DMS114 treated with DMSO at 0.1 percent for 48 hours (cell line): ENCODE data around the gene TUBG1.

ENCODE experiments used
- DNase-seq: peaks from one replicate; lab custom pipeline; 2025; ENCODE audit not compliant: unreplicated experiment; lab: John Stamatoyannopoulos, UW

TUBG1 gene

GRCh38 chr17:42609182-42609813 lies at the start of gene TUBG1, which contains the start of gene RETREG3:
Gene TUBG1 (plus strand): TSS chr17:42609683. CDS start chr17:42609738, 55 bp downstream.
Gene RETREG3 (minus strand): TSS chr17:42609374. CDS start chr17:42609324, 50 bp downstream.
- DNase-seq = peak; percentile 97

GRCh38 chr17:42560246-42560645 lies 49.2 kb upstream of the TUBG1 start:
- DNase-seq = no peak

- DNase-seq = peak; percentile 77
These were observed 47.5 kb upstream of the TUBG1 start, which contains the start of gene COASY for GRCh38 chr17:42561897-42562387. Gene COASY (plus strand): TSS chr17:42562148. CDS start chr17:42562623, 475 bp downstream.

DNA sequence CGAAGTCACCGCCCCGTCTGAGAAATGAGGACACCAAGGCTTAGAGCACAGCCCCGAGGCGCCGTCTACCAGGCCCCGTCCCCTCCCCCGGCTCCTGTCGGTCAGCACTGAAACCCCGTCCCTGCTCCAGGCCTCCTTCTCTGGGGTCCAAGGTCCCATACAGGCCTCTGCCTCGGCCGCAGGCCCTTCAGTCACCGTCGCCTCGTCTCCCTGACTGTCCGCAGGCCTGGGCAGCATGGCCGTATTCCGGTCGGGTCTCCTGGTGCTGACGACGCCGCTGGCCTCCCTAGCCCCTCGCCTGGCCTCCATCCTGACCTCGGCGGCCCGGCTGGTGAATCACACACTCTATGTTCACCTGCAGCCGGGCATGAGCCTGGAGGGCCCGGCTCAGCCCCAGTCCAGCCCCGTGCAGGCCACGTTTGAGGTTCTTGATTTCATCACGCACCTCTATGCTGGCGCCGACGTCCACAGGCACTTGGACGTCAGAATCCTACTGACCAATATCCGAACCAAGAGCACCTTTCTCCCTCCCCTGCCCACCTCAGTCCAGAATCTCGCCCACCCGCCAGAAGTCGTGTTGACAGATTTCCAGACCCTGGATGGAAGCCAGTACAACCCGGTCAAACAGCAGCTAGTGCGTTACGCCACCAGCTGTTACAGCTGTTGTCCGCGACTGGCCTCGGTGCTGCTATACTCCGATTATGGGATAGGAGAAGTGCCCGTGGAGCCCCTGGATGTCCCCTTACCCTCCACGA lies 46.9 kb upstream of the TUBG1 start:
- no peak for DNase-seq

GRCh38 chr17:42563143-42563509 lies 46.4 kb upstream of the TUBG1 start:
- DNase-seq = no peak

DNA sequence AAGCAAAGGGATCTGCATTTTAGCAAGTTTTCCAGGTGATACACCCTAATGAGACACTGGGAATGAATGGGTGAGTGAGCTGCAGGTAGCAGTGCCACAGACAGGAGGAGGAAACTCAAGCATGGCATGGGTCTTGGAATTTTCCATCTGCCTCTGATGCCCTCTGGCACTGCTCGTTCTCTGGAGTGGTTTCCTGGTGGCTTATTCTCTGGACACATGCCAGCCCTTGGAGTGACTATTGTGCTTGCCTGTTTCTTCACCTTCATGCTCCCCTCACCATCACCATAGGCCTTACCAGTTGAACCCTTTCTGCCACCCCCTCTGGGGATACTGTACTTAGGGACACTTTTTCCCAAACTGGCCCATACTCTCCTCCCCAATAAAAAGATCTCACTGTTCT lies 45.9 kb upstream of the TUBG1 start:
- no peak for DNase-seq

GRCh38 chr17:42563950-42564349 lies 45.5 kb upstream of the TUBG1 start:
- no peak for DNase-seq

GRCh38 chr17:42564815-42565522 lies 44.5 kb upstream of the TUBG1 start:
- no peak for DNase-seq

GRCh38 chr17:42565523-42566214 lies 43.8 kb upstream of the TUBG1 start:
- DNase-seq = no peak

DNA sequence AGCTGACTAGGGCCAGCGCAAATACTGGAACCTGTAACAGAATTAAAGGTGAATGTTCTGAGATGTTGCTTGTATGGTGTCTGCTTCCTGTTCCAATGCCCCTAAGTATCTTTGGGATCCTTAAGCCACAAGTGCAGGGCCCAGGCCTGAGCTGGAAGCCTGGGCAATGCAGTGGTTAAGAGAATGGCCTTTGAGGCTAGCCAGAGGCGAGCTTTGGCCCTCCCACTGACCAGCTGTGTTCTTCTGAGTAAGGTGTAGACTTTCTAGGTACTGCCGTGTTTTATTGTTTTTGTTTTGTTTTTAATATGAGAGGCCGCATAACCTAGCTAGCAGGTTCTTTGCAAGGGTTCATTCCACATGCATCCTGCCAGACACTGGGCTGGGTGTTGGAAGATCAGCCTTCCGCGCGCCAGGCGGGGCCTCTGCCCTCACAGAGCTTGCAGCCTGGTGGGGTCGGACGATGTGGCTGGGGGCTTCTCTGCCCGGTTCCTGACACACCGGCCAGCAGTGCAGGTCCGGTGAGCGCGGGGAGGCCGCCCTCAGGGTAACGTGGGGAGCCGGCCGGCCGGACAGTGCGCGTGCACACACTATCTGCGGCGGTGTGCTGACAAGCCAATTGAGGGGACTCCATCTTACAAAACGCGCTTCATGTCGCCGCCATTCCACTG lies 43.1 kb upstream of the TUBG1 start:
- DNase-seq = no peak

- DNase-seq = peak; percentile 64
These were observed 42.5 kb upstream of the TUBG1 start, which contains the start of gene MLX for GRCh38 chr17:42566883-42567573. Gene MLX (plus strand): TSS chr17:42567100. CDS start chr17:42567125, 25 bp downstream.

DNA sequence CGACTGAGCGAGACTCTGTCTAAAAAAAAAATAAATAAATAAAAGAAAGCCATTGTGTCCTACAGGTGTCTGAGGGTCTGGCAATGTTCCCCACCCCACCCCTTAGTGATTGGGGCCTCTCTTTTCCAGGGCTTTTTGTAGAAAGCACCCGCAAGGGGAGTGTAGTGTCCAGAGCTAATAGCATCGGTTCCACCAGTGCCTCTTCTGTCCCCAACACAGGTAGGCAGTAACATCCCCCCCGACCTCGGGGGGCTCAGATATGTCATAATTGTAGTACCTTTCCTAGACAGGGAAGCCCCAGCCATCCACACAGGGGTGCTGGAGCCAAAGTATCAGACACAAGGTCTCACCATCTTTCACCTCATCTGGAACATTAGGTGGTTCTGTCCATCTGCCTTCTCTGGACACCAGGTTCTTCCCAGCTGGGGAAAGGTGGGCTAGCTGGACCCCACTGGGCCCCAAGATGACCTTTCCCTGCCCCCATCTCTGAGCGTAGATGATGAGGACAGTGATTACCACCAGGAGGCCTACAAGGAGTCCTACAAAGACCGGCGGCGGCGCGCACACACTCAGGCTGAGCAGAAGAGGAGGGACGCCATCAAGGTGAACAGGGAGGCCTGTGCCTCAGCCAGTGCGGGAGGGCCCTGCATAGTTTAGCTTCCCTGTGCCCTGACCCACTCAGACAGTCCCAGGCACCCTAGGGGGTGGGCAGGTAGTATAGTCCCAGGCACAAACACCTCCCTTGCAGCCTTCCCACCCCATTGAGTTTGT lies 41.0 kb upstream of the TUBG1 start:
- no peak for DNase-seq

DNA sequence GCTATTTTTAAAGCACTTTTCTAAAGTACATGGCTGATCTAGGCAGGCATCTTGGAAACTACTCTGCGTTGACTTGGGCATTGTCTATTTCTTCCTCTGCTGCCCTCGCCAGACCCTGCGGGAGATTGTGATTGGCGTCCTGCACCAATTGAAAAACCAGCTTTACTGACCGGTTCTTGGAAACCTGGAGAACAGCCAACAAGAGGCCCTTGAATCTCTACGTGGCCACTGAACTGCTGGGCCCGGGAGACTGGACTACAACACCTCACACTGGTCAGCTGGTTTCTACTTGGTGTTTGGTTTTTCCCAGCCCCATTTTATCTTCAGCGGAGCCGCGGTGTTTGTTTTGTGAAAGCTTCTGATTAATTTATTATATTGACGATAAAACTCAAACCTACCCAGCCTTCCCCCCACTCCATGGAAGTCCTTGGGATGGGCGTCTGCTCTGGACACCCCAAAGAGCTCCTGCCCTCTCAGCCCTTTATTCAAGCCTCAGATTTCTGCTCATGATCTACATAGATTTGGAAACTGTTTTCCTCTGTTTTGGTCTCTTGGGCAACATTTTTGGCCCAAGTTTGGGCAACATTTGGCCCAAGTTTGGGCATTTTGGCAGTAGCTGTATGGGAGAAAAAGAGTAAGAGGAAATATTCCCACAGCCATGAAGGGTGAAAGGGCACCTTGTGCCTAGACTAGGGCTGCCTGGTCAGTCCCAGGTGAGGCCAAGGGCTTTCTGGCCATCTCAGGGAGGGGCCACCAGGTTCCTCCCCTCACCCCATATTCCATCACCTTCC lies 37.9 kb upstream of the TUBG1 start:
- DNase-seq = no peak

GRCh38 chr17:42573095-42573494 lies 36.4 kb upstream of the TUBG1 start:
- no peak for DNase-seq

DNA sequence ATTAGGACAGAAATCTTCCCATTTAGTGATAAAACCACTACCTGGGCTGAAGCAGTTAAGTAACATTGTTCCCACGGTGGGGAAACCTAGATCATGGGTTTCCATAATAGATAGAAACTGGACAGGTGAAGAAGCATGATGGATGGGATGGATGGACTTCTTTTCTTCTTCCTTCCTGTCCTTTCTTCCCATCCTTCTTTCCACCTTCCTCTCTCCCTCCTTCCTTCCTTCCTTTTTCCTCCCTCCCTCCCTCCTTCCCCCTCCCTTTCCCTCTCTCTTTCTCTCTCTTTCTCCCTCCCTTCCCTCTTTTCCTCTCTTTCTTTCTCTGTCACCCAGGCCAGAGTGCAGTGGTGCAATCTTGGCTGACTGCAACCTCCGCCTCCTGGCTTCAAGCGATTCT lies 35.0 kb upstream of the TUBG1 start:
- DNase-seq = no peak

GRCh38 chr17:42577140-42577531 lies 32.3 kb upstream of the TUBG1 start:
- DNase-seq = no peak

DNA sequence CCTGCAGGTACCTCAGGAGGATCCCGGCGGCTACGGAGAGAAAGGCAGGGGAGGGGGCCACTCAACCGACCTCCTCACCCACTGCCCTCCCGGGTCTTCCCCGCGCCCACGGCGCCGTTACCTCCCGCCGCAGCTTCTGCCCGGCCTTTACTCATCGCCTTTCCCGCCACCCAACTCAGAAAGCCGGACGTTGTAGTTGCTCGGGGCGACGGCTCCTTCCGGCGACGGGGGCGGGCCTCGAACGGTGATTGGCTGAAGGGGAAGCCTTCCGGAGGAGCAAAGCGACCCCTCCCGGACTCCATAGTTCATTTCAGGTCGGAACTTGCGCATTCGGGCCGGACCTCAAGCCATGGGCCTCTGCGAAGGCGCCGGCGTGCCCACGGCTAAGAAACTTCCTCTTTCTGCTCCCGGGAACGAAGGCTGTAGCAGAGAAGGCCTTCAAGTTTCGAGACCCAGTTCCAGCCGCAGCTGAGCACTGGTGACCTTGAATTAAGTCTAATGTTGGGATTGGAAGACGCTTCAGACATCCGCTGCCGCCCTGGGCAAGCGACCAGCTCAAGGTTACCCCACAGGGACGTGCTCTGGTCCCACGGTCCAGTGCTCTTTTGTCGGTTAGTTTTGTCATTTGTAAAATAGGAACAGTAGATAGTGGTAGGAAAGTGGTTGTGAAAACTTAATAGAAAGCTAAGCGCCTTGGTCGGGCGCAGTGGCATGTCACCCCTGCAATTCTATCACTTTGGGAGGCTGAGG lies 31.8 kb upstream of the TUBG1 start, which contains the start of gene PSMC3IP:
PSMC3IP (minus strand) TSS at position 198 of the 750 bp plus-strand sequence; CDS start at position 155, 43 bp downstream.
- DNase-seq = peak; percentile 93
